ENCODE measurements around the gene WDR62. TPM values are rescaled to one million over a fixed set of nuclear protein-coding genes. Genes with fewer than 3 reads are reported as not detected.

Gene WDR62
- total RNA-seq, 1 donor from 2014 or later = 12.5 TPM

DNA sequence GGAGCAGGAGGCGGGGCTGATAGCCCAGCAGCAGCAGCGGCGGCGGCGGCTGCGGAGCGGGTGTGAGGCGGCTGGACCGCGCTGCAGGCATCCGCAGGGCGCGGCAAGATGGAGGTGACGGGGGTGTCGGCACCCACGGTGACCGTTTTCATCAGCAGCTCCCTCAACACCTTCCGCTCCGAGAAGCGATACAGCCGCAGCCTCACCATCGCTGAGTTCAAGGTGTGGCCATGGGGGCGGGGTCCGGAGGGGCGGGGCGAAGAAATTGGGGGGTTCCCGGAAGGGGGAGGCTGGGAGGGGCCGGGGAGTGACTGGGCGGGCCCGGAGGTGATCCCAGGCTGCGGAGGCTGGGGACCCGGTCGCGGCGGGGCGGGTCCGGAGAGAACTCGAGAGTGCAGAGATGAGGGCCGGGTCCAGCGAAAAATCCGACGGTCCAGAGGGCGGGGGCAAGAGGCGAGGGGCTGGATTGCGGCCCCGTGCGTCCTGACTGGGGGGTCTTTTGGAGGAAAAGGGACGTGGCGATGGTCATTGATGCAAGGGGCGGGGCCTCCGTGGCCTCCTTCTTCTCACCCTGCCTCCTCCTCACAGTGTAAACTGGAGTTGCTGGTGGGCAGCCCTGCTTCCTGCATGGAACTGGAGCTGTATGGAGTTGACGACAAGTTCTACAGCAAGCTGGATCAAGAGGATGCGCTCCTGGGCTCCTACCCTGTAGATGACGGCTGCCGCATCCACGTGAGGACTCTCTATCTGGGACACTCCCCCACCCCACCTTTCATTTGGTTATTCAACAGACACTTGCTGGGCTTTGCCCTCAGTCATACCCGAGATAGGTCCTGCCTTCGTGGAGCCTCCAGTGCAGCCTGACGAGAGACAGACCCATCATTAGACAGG, 61.0 kb downstream of the WDR62 start, which contains the start of gene TBCB:
Gene TBCB (plus strand): TSS at position 16 of the 891 bp plus-strand sequence. CDS start 93 bp downstream, at position 109.
- peaks cover 13% of the 10 kb centered on the region for H3K36me3 Mint-ChIP-seq
- DNase-seq (ENCODE audit: extremely low spot score, unreplicated experiment) = no peak
- TF ChIP-seq, protein P1, sequence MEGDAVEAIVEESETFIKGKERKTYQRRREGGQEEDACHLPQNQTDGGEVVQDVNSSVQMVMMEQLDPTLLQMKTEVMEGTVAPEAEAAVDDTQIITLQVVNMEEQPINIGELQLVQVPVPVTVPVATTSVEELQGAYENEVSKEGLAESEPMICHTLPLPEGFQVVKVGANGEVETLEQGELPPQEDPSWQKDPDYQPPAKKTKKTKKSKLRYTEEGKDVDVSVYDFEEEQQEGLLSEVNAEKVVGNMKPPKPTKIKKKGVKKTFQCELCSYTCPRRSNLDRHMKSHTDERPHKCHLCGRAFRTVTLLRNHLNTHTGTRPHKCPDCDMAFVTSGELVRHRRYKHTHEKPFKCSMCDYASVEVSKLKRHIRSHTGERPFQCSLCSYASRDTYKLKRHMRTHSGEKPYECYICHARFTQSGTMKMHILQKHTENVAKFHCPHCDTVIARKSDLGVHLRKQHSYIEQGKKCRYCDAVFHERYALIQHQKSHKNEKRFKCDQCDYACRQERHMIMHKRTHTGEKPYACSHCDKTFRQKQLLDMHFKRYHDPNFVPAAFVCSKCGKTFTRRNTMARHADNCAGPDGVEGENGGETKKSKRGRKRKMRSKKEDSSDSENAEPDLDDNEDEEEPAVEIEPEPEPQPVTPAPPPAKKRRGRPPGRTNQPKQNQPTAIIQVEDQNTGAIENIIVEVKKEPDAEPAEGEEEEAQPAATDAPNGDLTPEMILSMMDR (conservative IDR thresholded peaks at IDR 0.05) = no peak
- H3K4me1 Mint-ChIP-seq (ENCODE audit: unreplicated experiment) = peaks cover 28% of the 10 kb centered on the region
- no peaks in the 10 kb centered on the region for H3K9me3 Mint-ChIP-seq
- peak within 1 kb of the TSS; percentile 95 for H3K4me3 Mint-ChIP-seq
- H3K27ac Mint-ChIP-seq = peak within 1 kb of the TSS; percentile 97
- peaks cover 3% of the 10 kb centered on the region for H3K27me3 Mint-ChIP-seq

DNA sequence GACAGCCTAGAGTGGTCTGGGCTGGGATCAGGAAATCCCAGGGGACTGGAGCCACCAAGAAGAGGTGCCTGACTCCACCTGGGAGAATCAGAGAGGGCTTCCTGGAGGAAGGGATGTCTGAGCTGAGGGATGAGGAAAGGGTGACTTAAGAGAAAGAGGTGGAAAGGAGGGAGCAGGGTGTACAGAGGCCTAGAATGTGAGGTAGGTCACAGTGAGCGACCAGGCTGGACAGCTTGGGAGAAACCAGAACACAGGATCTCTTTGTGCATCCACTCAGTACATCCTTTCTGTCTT, 61.6 kb downstream of the WDR62 start:
- TF ChIP-seq, protein P1 (conservative IDR thresholded peaks at IDR 0.05) = no peak
- peak overlapping the region; percentile 97 for H3K27ac Mint-ChIP-seq
- no peak for DNase-seq (ENCODE audit: extremely low spot score, unreplicated experiment)
- no peaks in the 10 kb centered on the region for H3K9me3 Mint-ChIP-seq
- H3K4me3 Mint-ChIP-seq = peak overlapping the region; percentile 95
- peaks cover 28% of the 10 kb centered on the region for H3K4me1 Mint-ChIP-seq (ENCODE audit: unreplicated experiment)
- peaks cover 13% of the 10 kb centered on the region for H3K36me3 Mint-ChIP-seq
- H3K27me3 Mint-ChIP-seq = peaks cover 3% of the 10 kb centered on the region

DNA sequence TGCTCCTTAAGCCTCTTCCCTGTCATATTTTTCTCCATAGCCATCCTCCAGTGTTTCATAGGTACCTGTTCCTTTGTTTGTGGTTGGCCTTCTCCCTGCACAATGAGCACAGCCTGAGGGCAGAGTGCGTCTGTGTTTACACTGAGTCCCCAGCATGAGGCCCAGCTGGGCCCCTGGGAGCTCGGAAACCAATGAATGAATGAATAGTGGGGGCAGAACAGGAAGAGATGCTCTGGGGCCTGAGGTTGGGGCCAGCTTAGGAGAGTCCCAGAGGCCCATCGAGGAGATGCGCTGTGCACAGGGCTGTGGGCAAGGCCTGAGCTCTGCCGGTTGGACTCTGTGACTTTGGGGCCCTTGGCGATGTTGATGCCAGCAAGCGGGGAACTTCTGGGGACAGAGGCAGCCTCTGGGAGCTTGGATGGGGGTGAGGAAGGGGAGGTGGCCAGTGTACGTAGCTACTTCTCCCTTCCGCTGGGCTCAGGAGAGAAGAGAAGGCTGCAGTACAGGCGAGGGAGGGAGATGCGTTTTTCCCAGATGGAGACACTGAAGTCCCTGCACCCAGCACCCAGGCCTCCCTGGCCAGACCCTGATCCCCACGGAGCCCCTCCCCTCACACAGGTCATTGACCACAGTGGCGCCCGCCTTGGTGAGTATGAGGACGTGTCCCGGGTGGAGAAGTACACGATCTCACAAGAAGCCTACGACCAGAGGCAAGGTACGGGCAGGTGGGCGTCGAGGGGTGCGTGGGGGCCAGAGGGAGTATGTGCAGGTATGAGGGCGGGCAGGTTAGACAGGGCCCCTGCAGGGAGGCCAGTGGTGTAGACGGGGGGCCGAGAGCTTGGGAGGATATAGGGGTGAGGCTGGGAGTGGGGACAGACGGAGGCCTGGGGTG, 65.6 kb downstream of the WDR62 start:
- Mint-ChIP-seq H3K27ac (peak overlapping the region; percentile 75), H3K27me3 (no peaks in the 10 kb centered on the region), H3K4me1 (ENCODE audit: unreplicated experiment) (peaks cover 20% of the 10 kb centered on the region), H3K4me3 (peak overlapping the region; percentile 58), H3K9me3 (no peaks in the 10 kb centered on the region), H3K36me3 (peaks cover 4% of the 10 kb centered on the region)
- DNase-seq (ENCODE audit: extremely low spot score, unreplicated experiment) = no peak
- TF ChIP-seq, protein P1 (conservative IDR thresholded peaks at IDR 0.05) = no peak

DNA sequence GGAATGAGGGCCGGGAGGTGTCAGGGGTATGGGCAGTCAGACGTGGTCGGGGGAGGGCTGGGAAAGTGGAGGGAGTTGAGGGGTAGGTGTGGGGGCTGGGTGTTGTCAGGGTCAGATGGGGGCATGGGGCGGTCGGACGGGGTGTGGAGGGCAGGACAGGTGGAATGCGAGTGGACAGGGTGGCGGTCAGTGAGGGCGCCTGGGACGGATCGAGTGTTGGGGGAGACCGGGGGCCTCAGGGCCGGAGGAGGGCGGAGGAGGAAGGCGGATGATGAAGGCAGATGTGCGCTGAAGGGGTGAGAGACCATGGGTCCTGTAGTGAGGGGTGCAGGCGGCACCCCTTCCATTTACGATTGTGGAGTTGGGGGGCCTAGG, 66.3 kb downstream of the WDR62 start:
- H3K4me1 Mint-ChIP-seq (ENCODE audit: unreplicated experiment) = peaks cover 20% of the 10 kb centered on the region
- TF ChIP-seq, protein P1 (conservative IDR thresholded peaks at IDR 0.05) = no peak
- no peak overlapping the region for H3K4me3 Mint-ChIP-seq
- no peak overlapping the region for H3K27ac Mint-ChIP-seq
- peaks cover 4% of the 10 kb centered on the region for H3K36me3 Mint-ChIP-seq
- H3K9me3 Mint-ChIP-seq = no peaks in the 10 kb centered on the region
- H3K27me3 Mint-ChIP-seq = no peaks in the 10 kb centered on the region
- no peak for DNase-seq (ENCODE audit: extremely low spot score, unreplicated experiment)

DNA sequence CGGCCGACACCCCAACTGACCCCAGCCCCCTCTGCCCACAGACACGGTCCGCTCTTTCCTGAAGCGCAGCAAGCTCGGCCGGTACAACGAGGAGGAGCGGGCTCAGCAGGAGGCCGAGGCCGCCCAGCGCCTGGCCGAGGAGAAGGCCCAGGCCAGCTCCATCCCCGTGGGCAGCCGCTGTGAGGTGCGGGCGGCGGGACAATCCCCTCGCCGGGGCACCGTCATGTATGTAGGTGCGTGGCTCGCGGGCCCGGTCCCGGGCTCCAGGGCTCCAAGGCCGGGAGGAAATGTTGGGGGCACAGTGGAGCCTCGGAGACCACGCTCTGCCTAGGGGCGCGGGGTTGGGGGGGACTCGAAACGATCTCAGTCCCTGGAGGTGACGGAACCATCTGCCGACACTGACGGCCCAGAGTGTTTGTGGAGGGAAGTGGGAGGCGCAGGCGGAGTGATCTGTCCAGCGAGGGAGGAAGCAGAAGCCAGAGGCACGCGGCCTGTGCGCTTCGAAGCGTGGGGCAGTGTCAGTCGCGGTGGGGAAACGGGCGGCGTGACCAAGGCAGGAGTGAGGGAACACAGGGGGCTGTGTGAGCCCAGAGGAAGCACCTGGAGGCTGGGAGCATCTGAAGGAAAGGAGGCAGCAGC, 66.9 kb downstream of the WDR62 start:
- TF ChIP-seq, protein P1 (conservative IDR thresholded peaks at IDR 0.05) = no peak
- H3K9me3 Mint-ChIP-seq = no peaks in the 10 kb centered on the region

More for the DNA sequence above, 66.9 kb downstream of the WDR62 start:
- H3K4me1 Mint-ChIP-seq (ENCODE audit: unreplicated experiment) = peaks cover 16% of the 10 kb centered on the region
- H3K36me3 Mint-ChIP-seq = peaks cover 4% of the 10 kb centered on the region
- no peak for DNase-seq (ENCODE audit: extremely low spot score, unreplicated experiment)
- H3K27ac Mint-ChIP-seq = peak overlapping the region; percentile 67
- no peaks in the 10 kb centered on the region for H3K27me3 Mint-ChIP-seq
- no peak overlapping the region for H3K4me3 Mint-ChIP-seq

Measured in type B pancreatic cell (in vitro differentiated cells).